GM20431 (cell line): Measurements from ENCODE around the gene UBXN10.

ENCODE experiments used
- in situ Hi-C: fragments of 300-500 bp; cut with MseI, MboI; formaldehyde crosslinking; loops from one replicate; pipeline ENCODE4 v1.15.0; 2020; ENCODE audit warnings: low sequenced_read_pairs; ENCODE audit not compliant: unreplicated experiment

Gene UBXN10

DNA sequence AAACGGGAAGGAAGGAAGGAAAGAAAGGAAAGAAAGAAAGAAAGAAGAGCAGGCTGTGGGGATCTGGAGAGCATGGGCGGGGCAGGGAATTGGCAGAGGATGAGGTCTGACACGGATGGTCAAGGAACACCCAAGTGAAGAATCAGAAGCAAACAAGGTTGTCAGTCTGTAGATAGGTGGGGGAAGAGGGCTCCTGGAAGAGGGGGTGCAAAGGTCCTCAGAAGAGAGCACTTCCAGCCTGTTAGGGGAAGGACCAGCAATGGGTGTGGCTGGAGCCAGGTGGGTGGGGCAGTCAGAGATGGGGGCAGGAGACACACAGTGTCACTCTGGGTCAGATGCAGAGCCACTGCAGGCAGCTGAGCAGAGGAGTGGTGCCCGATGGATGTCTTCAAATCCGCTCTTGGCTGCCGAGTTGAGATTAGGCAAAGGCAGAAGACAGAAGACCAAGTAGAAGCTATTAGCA lies 11.5 kb downstream of the UBXN10 start:
- in situ Hi-C loops: no loop called here

DNA sequence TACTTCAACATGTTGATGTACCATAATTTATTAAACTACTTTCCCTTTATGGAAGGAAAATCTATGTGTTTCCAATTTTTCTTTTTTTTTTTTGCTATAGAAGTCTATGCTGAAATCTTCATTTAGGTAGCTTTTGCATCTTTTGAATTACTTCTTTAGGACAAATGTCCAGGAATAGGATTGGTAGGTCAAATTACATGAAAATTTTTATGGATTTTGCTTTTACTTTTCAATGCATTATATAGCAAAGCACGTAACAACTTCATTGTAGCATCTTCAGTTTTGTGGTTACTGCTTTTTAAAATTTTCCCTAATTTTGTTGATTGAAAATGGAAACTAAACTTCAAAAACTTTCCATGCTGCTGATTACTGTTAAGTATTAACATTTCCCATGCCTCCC lies 12.4 kb downstream of the UBXN10 start:
- in situ Hi-C loops: no loop called here

DNA sequence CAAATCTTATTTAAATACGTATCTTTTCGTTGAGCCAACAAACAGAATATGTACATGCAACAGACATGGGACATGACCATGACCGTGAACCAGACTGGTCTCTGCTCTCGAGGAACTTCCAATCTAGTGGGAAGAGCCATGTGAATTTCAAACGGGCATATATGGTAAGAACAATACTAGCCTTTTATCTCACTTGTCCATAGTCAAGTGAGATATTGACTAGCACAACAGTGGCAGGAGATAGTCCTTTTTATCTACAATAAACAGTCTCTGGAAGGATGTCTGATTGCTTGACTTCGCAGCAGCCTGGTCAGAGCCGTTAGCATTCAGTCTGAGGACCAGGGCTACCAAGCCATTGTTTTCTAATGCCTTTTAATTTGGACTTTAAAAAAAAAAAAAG lies 13.0 kb downstream of the UBXN10 start:
- in situ Hi-C loops: no loop called here

DNA sequence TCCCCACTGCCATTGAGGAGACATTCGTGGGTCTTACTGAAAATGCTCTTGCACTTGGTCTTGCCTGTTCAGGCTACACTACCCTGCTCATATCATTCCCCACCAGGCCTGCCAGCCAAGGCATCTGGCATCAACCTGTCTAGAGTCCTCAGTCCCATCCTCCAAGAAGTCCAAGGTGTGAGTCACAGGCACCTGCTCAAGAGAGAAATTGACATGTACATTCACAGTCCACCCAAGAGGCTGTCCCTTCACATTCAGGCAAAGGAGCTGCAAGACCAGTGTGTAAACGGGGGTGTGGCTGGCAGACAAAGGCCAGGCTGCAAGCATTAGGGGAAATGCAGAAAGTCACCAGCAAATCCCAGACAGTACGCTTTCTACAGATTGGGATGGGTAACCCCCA lies 13.5 kb downstream of the UBXN10 start:
- in situ Hi-C loops: no loop called here

DNA sequence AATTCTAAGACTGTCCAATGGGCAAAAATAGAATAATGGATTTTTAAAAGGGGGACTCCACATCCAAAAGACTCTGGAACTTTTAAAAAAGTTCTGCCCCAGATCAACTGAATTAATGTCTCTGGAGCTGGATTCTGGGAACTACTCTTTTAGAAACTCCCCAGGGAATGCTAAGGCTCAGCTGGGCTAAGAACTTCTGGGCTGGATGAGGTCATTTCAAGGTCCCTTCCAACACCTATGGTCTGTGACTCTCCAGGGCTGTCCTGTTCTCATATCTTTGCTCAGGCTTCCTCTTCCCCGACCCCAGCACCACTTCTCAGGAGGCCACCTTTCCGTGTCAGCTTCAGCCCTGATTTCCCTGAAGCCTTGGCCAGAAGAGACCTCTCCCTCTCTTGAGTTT lies 13.9 kb downstream of the UBXN10 start:
- in situ Hi-C loops: no loop called here

DNA sequence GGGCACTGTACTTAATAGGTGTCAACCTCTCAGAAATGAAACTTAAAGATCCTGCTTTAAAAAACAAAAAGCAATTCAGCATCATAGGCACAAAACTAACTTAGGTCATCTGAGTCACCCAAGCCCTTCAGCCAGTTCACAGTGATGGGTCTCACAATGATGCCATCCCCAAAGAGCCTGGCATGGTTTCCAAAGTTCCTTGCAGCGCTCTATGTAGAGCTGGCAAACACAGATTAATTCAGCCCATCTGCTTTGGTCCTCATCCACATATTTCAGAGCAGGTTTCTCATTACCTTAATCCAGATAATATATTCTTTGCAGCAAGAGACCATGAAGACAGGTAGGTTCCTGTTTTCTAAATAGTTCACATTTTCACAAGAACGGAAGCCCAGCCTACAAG lies 15.1 kb downstream of the UBXN10 start:
- in situ Hi-C loops: no loop called here

DNA sequence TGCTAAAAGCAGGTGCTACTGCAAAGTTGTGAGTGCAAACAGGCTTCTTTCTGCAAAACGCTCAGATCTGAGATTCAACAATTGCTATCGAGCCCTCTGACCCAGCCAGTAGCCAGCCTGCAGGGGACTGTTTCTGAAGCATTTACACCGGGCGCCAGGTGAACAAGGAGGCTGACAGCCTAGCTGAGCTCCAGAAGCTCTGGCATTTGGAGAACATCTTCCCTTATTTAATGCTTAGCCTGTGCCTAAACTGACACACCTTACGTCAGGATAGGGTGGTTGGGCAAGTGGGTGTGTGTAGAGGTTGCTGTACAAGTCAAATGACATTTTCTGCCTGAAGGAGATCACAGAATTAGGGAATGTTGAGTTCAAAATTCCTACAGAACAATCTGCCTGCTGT lies 16.3 kb downstream of the UBXN10 start:
- in situ Hi-C loops: no loop called here

DNA sequence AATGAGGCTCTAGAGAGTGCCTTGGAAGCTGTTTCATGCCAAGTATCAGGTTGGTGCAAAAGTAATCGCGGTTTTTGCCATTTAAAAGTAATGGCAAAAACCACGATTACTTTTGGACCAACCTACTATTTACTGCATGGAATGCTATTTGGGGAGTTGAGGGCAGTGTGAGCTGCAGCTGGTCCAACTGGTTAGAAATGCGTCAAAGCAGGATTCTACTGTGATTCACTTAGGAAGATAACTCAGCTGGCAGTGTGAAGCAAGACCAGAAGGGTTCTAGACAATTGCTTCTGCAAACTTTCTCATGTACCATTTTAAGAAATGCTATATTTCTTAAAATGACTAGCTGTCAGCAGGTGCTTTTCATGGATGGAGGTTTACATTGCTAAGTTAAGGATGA lies 21.6 kb downstream of the UBXN10 start:
- in situ Hi-C loops: no loop called here

DNA sequence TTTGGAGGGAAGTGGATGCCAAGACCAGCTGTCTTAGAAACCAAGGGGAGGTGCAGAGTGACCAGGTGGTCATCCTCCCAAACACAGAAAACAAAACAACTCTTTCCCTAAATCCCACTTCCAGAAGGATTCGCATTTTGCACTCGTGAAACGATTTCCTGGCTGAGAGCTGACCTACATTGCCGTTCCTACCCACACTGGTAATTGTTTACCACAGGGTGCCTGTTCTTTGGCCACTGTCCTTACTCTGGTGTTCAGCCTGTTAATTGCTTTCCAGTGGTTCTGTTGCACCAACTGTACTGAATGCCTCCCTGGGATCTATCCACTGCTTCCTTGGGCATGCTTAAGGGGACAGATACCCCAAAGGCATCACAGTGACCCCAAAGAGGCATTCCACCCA lies 23.6 kb downstream of the UBXN10 start:
- in situ Hi-C loops: no loop called here

DNA sequence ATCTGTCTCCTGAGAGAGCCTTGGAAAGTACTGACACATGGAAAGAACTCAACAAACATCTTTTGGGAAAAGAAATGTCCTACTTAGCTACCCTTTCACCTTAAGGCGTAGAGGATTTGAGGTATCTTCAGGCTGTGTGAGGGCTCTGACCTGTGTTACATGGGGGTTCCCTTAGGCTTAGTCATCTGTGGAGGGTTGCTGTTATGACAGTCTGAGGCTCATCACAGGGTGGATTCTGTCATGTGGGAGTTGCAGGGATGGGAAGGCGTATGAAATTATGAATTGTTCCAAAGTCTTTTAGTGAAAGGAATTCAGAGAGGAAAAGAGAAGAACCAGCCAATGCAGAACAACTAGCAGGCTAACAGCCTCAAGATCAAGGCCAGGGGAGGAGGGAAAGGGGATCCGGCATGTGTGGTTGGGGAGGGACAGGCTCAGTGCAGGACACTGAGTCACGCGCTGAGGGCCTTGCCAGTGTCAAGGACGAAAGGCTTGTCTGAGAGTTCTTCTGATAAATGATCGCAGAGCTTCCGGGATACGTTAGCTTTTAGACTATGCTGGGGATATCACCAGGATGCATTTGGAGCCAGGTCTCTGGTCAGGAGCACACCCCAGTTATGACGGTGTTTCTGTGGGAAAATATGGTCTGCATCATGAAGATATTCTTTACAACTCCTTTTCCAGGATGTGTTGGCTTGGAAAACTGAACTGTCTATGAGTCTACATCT lies 25.0 kb downstream of the UBXN10 start:
- in situ Hi-C loops: loop anchor here (10.0 kb wide), 1 partner anchor 284 kb away; no protein-coding TSS in a partner anchor

DNA sequence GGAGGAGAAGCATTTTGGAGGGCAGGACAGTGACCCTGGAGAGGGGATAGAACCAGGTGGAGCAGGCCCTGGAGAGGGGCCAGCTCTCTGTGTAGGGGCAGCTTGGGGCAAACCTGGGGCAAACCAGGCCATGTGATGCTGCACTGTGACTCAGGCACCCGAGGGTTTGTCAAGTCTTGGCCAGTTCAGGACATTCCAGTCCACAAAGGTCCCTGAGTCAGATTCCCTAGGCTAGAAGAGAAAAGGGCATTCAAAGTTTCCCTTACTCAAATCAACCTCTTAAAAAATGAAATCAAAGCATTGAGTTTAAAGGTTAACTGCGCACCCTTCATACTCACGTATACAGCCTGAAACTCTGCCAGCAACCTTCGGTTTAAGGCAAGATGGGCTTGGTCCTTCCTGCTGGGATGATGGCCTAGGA lies 25.6 kb downstream of the UBXN10 start:
- in situ Hi-C loops: loop anchor here (10.0 kb wide), 1 partner anchor 283 kb away; no protein-coding TSS in a partner anchor

DNA sequence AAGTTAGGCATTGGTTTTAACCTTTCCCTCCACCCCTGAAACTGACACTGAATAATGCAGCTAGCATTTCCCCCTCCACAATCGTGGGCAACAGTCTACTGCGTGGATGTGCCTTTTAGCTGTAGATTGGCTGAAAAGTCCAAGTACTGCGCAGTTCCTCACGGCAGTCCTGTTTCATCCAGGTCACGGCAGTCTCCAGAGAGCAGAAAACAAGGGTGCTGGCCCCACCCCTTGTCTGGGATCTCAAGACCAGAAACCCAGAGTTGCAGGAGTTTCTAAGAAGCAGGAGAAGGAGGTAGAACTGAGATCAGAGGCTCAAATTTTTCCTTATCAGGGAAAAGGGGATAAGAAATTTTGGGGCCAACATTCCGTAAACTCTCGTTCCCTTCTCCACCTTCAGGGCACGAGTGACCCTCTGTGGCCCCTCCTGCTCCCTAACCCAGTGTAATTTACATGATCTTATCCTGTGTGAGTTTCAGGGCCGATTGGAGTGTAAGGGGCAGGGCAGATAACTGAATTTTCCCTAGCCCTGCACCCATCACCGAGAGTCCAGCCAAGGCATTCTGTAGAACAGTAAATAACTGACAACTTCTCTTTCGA lies 26.3 kb downstream of the UBXN10 start:
- in situ Hi-C loops: loop anchor here (10.0 kb wide), 1 partner anchor 283 kb away; no protein-coding TSS in a partner anchor

DNA sequence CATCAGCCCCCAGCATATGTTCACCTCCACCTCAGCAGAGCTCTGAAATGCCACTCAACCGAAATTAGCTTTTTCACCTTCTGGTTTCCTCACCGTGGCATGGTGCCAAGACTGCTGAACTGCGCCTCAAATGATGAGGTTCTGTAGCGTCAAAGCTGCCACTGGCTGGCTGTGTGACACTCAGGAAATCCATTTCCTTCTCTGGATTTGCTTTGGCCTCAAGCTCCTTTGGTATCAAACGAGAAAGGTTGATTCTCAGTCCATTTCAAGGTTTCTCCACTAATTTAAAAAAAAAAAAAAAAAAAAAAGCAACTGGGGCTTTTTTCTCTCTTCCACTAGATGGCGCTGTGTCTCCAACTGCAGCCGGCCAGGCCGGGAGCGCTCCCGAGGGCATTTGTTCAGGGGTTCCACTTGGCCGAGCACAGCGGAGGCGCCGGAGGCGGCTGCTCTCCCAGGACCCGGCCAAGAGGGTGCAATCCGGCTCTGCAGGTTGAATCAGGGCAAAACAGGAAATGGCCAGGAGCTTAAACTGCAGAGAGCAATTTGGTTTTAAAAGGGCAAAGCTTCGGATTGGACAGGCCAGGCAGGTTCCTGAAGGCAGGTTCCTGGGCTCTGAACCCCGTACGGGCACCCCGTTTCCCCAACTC lies 26.9 kb downstream of the UBXN10 start:
- in situ Hi-C loops: loop anchor here (10.0 kb wide), 1 partner anchor 282 kb away; no protein-coding TSS in a partner anchor

DNA sequence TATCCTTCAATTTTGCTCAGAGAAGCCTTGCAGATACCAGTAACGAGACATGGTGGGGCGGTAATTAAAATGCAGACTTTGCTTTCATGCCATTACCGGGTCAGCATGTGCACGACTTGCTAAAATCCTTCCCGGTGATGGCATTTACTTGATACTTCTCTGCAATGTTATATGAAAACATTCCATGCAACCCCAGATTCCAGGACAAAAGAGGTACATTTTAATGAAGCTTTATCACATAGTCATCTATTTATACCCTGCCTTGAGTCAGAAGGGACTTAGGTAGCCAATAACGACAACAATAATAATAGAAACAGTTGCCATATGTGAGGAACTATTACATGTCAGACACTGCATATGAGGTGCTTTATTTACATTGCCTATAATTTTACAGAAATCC lies 29.8 kb downstream of the UBXN10 start:
- in situ Hi-C loops: loop anchor here (10.0 kb wide), 1 partner anchor 279 kb away; no protein-coding TSS in a partner anchor

DNA sequence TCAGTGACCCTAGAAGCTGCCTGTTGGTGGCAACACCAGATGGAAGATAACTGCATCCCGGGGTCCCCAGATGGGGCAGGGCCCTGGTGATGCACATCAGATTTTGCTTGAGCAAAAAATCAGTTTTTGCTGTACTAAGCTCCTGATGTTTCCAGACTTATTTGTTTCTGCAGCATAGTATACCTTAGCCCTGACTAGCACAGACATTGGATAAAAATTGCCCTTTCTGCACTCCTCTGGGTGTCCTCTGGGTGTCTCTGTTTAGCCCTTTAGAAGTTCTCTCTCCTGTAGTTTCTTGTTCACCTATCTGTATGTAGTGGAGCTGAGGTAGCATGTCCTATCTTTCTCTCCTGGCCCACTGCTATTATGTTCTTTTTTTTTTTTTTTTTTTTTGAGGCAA lies 30.7 kb downstream of the UBXN10 start:
- in situ Hi-C loops: loop anchor here (10.0 kb wide), 1 partner anchor 278 kb away; no protein-coding TSS in a partner anchor

DNA sequence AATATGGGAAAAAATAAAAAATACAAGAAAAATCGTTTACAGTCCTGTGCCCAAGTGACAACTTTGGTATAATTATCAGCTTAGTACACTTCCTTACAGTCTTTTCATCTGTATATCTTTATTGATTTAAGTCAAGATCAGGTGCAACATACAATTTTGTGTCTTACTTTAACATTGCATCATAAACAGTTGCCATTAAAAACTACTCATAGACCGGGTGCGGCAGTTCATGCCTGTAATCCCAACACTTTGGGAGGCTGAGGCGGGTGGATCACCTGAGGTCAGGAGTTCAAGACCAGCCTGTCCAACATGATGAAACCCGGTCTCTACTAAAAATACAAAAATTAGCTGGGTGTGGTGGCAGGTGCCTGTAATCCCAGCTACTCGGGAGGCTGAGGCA lies 33.2 kb downstream of the UBXN10 start:
- in situ Hi-C loops: loop anchor here (10.0 kb wide), 1 partner anchor 276 kb away; no protein-coding TSS in a partner anchor

DNA sequence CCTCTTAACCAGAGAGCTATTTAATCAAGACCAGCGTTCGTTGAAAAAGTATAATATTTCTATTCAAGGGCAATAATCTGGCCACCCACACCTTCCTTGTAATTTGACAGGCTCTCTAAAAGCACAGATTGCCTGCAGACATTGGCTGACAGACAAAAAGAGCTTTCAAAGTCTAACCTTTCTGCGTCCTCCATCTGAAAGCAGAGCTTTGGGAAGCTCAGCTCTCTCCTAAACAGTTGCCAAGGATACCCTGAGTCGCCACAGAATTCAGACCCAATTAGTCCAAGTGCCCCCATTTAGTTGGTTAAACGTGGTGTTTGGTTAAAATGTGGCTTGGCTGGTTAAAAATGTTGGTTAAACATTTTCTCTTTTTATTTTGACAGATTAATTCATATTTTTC lies 34.1 kb downstream of the UBXN10 start:
- in situ Hi-C loops: no loop called here

DNA sequence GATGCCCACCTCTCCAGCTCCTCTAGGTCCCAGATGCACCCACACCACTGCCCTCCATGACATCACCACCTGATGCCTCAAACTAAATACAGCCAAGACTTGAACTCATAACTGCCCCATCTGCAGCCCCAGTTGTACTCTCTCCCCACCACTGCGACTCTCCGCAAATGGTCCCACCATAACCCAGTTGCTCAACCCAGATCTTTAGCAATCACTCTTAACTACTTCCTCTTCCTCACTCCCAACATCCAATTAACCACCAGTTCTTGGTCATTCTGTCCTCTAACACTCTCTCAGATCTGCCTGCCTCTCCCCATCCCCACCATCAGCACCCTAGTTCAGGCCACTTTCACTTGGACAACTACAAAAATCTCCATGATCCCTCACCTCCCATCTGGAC lies 37.2 kb downstream of the UBXN10 start:
- in situ Hi-C loops: no loop called here

DNA sequence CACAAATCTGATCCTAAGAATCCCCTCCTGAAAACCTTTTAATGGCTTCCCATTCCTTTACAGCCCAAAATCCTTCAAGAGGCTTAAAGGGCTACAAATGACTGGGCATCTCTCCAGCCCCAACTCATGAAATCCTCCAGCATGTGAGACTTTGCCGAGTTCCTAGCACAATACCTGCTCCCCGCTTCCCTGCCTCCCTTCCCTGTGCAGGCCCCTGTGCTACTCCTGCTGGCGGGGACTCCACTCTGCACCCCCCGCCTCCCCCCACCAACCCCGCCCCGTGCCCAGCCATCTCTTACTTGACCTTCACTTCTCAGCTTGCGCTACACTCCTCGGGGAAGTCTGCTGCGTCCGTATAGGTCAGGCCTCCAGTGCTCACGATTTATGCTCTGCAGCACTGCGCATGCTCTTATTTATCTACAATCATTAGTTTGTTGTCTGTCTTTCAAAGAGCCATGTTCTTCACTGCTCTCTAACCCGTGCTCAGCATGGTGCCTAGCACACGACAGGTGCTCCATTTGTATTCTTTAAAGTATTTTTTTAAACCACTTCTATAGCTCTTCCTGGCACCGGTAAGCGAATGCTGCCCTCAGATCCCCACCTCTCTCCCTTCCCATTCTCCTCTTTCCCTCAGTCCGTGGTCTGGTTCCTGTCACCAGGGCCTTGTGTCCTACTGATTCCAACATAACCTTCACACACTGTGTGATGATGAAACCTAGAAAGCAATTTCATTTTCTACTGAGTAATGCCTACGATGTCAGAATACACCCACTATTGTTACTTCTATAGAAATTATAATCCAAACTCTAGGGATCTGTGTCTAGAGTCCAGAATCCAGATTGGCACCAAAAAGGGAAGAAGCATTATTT lies 37.9 kb downstream of the UBXN10 start:
- in situ Hi-C loops: no loop called here

DNA sequence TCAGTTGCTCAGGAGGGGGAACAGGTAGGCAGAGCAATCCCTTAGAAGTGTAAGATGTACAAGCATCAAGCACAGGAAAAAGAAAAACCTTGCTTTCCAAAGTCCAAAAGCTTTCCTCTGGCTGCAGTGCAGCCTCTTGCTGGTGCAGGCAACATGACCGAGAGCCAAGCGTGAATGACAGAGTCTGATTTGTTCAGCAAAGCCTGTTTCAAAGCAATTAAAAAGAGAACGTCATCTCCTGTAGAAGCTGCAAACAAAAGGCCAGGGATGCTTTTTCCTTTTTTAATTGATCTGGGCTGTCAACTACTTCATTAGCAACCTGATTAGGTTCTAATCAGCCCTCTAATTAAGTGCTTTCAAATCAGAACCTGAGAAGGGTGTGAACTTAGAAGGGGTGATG lies 38.6 kb downstream of the UBXN10 start:
- in situ Hi-C loops: no loop called here
